WERI-Rb-1 (cell line): ENCODE results near the gene ZSCAN22.
A peak's percentile ranks its signal among the peaks of the same experiment; 100 is the strongest.
"Not testable (repeated sequence)": the region's sequence is repeated elsewhere in the genome, so short reads cannot be mapped to it uniquely, and the experiment has no call there.

ENCODE experiments used
- DNase-seq: peaks from one replicate; pipeline ENCODE4 v3.0.0-alpha.2; 2020
- H3K27ac ChIP-seq: fragments of 250-450 bp; sonication (Bioruptor Pico); 2 replicates; pipeline ENCODE4 v1.5.1; 2020; ENCODE audit warnings: mild to moderate bottlenecking, moderate library complexity
- H3K27me3 ChIP-seq: fragments of 250-450 bp; sonication (Bioruptor Pico); 2 replicates; pipeline ENCODE4 v1.5.1; 2021; ENCODE audit warnings: mild to moderate bottlenecking, low read depth, moderate library complexity; ENCODE audit not compliant: insufficient read depth, severe bottlenecking
- H3K36me3 ChIP-seq: fragments of 250-450 bp; sonication (Bioruptor Pico); 2 replicates; pipeline ENCODE4 v1.5.1; 2020; ENCODE audit warnings: mild to moderate bottlenecking, moderate library complexity
- H3K4me3 ChIP-seq: 2 replicates; pipeline ENCODE4 v1.5.1; 2011; ENCODE audit warnings: low read depth, mild to moderate bottlenecking, control low read depth, low read length
- H3K9me3 ChIP-seq: fragments of 250-450 bp; sonication (Bioruptor Pico); 2 replicates; pipeline ENCODE4 v1.5.1; 2021; ENCODE audit warnings: mild to moderate bottlenecking, moderate library complexity; ENCODE audit not compliant: severe bottlenecking
- TF ChIP-seq, protein P1 (sequence below): IDR thresholded peaks from 2 replicates; pipeline ENCODE4 v1.5.1; 2011; ENCODE audit warnings: low read depth, mild to moderate bottlenecking, control low read depth, inconsistent platforms, low read length

Gene ZSCAN22

DNA sequence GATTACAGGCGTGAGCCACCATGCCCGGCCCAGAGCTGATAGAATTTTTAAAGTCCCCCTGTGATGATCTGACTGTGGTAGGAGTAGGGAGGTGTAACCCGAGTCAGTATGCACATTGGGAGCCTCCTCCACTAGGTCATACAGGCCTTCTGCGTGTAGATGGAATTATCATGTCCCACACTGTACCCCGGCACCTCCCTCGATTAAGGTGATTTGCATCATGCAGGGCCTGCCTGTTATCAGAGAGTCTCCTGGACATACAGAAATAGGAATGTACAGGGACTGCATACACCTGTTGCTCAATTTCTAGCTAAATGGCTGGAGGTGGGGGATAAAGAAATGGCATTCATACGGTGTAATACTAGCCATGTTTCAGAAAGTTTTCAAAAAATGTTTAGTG is 22.5 kb upstream of the ZSCAN22 start:
- H3K36me3 ChIP-seq, result peaks cover 64% of the 10 kb centered on the region
- H3K27ac ChIP-seq, result no peak overlapping the region
- no peaks in the 10 kb centered on the region for H3K9me3 ChIP-seq
- peak overlapping the region; percentile 81 for H3K4me3 ChIP-seq
- TF ChIP-seq, protein P1, sequence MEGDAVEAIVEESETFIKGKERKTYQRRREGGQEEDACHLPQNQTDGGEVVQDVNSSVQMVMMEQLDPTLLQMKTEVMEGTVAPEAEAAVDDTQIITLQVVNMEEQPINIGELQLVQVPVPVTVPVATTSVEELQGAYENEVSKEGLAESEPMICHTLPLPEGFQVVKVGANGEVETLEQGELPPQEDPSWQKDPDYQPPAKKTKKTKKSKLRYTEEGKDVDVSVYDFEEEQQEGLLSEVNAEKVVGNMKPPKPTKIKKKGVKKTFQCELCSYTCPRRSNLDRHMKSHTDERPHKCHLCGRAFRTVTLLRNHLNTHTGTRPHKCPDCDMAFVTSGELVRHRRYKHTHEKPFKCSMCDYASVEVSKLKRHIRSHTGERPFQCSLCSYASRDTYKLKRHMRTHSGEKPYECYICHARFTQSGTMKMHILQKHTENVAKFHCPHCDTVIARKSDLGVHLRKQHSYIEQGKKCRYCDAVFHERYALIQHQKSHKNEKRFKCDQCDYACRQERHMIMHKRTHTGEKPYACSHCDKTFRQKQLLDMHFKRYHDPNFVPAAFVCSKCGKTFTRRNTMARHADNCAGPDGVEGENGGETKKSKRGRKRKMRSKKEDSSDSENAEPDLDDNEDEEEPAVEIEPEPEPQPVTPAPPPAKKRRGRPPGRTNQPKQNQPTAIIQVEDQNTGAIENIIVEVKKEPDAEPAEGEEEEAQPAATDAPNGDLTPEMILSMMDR, result no peak
- no peaks in the 10 kb centered on the region for H3K27me3 ChIP-seq
- DNase-seq, result no peak

DNA sequence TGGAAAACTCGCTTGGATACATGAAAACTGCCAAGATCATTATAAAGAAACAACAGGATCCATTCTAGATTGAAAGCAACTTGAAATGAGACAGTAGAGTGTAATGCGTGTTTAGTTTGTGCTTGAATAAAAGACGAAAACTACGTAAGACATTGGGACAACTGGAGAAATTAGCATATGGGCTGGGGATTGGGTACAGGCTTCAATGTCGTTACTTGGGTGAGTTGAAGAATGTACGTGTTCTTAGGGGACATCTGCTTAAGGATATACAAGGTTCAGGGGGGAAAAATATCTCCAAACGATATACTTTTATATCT is 22.1 kb upstream of the ZSCAN22 start:
- TF ChIP-seq, protein P1, result no peak

DNA sequence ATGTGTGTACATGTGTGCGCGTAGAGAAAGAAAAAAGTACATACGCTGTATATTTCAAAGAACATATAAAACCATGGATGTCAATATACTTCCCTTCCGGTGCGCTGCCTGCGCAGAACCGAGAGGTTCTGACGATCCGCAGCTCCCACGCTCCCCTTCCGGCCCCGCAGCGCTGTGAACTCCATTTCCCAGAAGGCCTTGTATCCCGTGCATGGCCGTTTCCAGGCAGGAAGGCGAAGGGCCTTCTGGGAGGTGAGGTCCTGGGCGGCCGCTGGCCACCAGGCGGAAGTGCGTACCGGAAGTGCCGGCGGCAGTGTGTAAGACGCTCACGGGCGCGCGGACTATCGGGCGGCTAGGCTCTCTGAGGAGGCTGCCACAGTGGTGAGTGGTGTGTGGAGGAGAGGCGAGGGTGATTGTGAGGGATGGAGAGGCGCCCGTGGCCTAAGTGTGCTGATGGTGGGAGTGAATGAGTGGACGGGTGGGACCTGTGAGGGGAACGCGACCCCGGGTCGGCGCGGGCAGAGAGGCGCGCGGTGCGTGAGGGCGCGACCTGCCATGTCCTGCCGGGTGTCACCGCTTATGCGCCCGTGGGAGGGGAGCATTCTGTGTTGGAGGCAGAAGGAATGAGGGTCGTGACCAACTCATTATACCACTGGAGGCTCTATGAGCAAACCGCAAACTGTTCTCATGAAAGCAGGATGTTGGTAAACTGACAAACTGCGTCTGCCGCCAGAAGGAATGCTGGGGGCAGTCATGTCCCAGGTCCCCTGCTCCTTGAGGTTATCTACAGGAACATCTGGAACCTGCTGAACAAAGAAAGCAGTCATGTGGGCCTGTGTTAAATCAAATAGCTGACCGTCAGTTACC is 21.5 kb upstream of the ZSCAN22 start, which contains the start of gene ERVK3-1:
Gene ERVK3-1 (plus strand): TSS at position 313 of the 867 bp plus-strand sequence. CDS start 6,792 bp downstream, outside the sequence.
- TF ChIP-seq, protein P1, result no peak
- Histone ChIP-seq H3K27ac (peak within 1 kb of the TSS; percentile 68), H3K27me3 (no peaks in the 10 kb centered on the region), H3K36me3 (peaks cover 64% of the 10 kb centered on the region), H3K9me3 (no peaks in the 10 kb centered on the region), H3K4me3 (peak within 1 kb of the TSS; percentile 81)
- DNase-seq, result peak; percentile 94

More for the DNA sequence above, 22.1 kb upstream of the ZSCAN22 start:
- Histone ChIP-seq H3K27ac (no peak overlapping the region; the same call in 1 of the 2 replicates), H3K4me3 (peak overlapping the region; percentile 81), H3K27me3 (no peaks in the 10 kb centered on the region), H3K9me3 (no peaks in the 10 kb centered on the region), H3K36me3 (peaks cover 65% of the 10 kb centered on the region)
- DNase-seq, result no peak

DNA sequence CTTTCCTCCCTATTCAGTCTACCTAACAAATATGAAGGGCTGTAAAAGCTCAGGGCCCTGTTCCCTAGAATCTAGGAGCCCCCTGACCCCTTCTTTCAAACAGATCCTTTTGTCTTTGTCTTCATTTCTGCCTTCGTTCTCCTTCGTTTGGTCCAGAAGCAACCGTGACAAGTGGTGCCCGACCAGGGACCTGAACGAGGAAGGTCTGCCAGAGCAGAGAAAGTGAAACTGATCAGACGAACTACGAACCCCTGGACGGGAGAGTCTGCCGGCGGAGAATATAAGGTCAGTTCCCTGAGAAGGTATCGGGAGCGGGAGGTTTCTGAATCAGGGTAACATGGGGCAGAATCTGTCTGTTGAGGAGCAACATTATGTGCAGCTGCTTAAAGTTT is 20.9 kb upstream of the ZSCAN22 start:
- Histone ChIP-seq H3K27me3 (no peaks in the 10 kb centered on the region), H3K36me3 (peaks cover 58% of the 10 kb centered on the region), H3K4me3 (peak overlapping the region; percentile 81), H3K9me3 (no peaks in the 10 kb centered on the region), H3K27ac (peak overlapping the region; percentile 68; the same call in 1 of the 2 replicates)
- DNase-seq, result no peak
- TF ChIP-seq, protein P1, result no peak

DNA sequence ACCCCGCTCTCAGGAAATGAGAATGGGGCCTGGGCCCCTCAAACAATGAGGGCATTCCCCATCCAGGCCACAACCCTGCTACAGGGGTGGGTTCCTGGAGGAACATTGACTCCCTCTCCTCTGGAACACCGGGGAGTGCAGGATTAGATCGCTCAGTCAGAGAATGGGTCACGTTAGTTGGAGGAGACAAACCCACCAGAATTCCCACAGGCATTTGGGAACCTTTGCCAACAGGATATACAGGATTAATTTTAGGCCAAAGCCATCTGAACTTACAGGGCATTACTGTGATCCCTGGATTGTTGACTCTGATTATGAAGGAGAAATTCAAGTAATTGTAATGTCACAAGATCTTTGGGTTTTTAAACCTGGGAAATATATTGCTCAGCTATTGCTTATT is 19.1 kb upstream of the ZSCAN22 start:
- DNase-seq, result no peak
- no peak overlapping the region for H3K4me3 ChIP-seq
- TF ChIP-seq, protein P1, result no peak
- H3K27me3 ChIP-seq, result no peaks in the 10 kb centered on the region
- H3K36me3 ChIP-seq, result peaks cover 59% of the 10 kb centered on the region
- no peak overlapping the region for H3K27ac ChIP-seq
- H3K9me3 ChIP-seq, result no peaks in the 10 kb centered on the region

DNA sequence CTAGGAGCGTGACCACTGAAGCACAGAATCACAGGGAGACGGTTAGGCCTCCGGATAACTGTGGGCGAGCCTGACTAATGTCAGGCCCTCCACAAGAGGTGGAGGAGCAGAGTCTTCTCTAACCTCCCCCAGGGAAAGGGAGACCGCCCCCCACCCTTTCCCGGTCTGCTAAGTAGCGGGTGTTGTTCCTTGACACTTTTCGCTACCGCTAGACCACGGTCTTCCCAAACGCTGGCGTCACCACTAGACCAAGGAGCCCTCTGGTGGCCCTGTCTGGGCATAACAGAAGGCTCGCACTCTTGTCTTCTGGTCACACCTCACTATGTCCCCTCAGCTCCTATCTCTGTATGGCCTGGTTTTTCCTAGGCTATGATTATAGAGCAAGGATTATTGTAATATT is 16.1 kb upstream of the ZSCAN22 start:
- peaks cover 81% of the 10 kb centered on the region for H3K36me3 ChIP-seq
- peak; percentile 68 for DNase-seq

More for the DNA sequence above, 16.1 kb upstream of the ZSCAN22 start:
- not testable (repeated sequence) for H3K27me3 ChIP-seq, H3K9me3 ChIP-seq, H3K27ac ChIP-seq, H3K4me3 ChIP-seq
- TF ChIP-seq, protein P1, result 0 out of 2 replicates have a peak, but pooled peaks have one; percentile 14
